Suprapubic skin (tissue), 4 donors: ENCODE measurements around the gene EML1. TPM values are rescaled to one million over a fixed set of nuclear protein-coding genes. Genes with fewer than 3 reads are reported as not detected.

ENCODE experiments used
- DNase-seq, 2 donors: peaks; one replicate each; pipeline ENCODE4 v3.0.0-alpha.2; 2019; ENCODE audit warnings: low spot score in 2 of 2
- H3K27ac ChIP-seq: fragments of 200-600 bp; sonication (generic); one replicate; pipeline ENCODE4 v1.5.1; 2019
- H3K27me3 ChIP-seq: fragments of 200-600 bp; sonication (generic); one replicate; pipeline ENCODE4 v1.5.1; 2019
- H3K36me3 ChIP-seq: fragments of 200-600 bp; sonication (generic); one replicate; pipeline ENCODE4 v1.5.1; 2019
- H3K4me1 ChIP-seq: fragments of 200-600 bp; sonication (generic); one replicate; pipeline ENCODE4 v1.5.1; 2019
- H3K4me3 ChIP-seq: fragments of 200-600 bp; sonication (generic); one replicate; pipeline ENCODE4 v1.5.1; 2019; ENCODE audit warnings: mild to moderate bottlenecking
- H3K9me3 ChIP-seq: fragments of 200-600 bp; sonication (generic); one replicate; pipeline ENCODE4 v1.5.1; 2019
- CTCF ChIP-seq, 2 donors: fragments of 200-600 bp in 1 of 2; fragments of 450-650 bp in 1 of 2; sonication (generic) in 1 of 2; IDR thresholded peaks; one replicate each; pipeline ENCODE4 v1.5.1; 2016 to 2019; ENCODE audit warnings: antibody characterized with exemption in 2 of 2, mild to moderate bottlenecking in 1 of 2, moderate library complexity in 1 of 2
- EP300 ChIP-seq: sonication (generic); formaldehyde crosslinking; IDR thresholded peaks from one replicate; pipeline ENCODE4 v1.6.1; 2017; ENCODE audit warnings: antibody characterized with exemption
- POLR2A ChIP-seq, 2 donors: fragments of 450-650 bp; IDR thresholded peaks; one replicate each; pipeline ENCODE4 v1.6.1; 2017; ENCODE audit warnings: antibody characterized with exemption in 2 of 2, mild to moderate bottlenecking in 2 of 2, moderate library complexity in 2 of 2
- POLR2AphosphoS5 ChIP-seq, 3 donors: sonication (generic); formaldehyde crosslinking; IDR thresholded peaks; one replicate each; pipeline ENCODE4 v1.6.1; 2017; ENCODE audit warnings: antibody characterized with exemption in 3 of 3
- WGBS: methylation state at CpG from one replicate; pipeline ENCODE4 v1.1.5; 2018; 5-methylcytosine and 5-hydroxymethylcytosine counted together
- total RNA-seq, 4 donors: library from RNA; depleted of rRNA; stranded (reverse); fragments of >200 nt; gene quantifications; one replicate each; pipeline ENCODE4 v1.1.0, GENCODE V29; 2016

Gene EML1
- total RNA-seq, 4 donors from 2014 or later = 9.6 to 17.6 (median 15.4) TPM

- WGBS = 94% methylated on average over 11 of the region's 13 CpGs
- no peak for TF ChIP-seq CTCF (IDR thresholded peaks at IDR 0.05)
- TF ChIP-seq EP300 = no peak
- no peak for TF ChIP-seq POLR2A (IDR thresholded peaks at IDR 0.05)
- TF ChIP-seq POLR2AphosphoS5 (IDR thresholded peaks at IDR 0.05) = no peak
- H3K4me3 ChIP-seq = no peak overlapping the region
- peak in 1 of 2 donors; percentile 26 for DNase-seq
- H3K27me3 ChIP-seq = peaks cover 6% of the 10 kb centered on the region
- no peak overlapping the region for H3K27ac ChIP-seq
- H3K4me1 ChIP-seq = peaks cover 6% of the 10 kb centered on the region
- H3K9me3 ChIP-seq = no peaks in the 10 kb centered on the region
- H3K36me3 ChIP-seq = no peaks in the 10 kb centered on the region
Observed at GRCh38 chr14:99763527-99764221, 29.5 kb upstream of the EML1 start.

- TF ChIP-seq CTCF (IDR thresholded peaks at IDR 0.05) (no peak), EP300 (no peak), POLR2AphosphoS5 (IDR thresholded peaks at IDR 0.05) (no peak), POLR2A (IDR thresholded peaks at IDR 0.05) (no peak)
- Histone ChIP-seq H3K27ac (no peak overlapping the region), H3K27me3 (peaks cover 6% of the 10 kb centered on the region), H3K9me3 (no peaks in the 10 kb centered on the region), H3K4me1 (peaks cover under 1% of the 10 kb centered on the region), H3K4me3 (no peak overlapping the region), H3K36me3 (no peaks in the 10 kb centered on the region)
- no peak for DNase-seq
- 88% methylated on average over 6 of the region's 11 CpGs for WGBS
Observed at GRCh38 chr14:99764222-99764706, 28.9 kb upstream of the EML1 start.

- H3K9me3 ChIP-seq = no peaks in the 10 kb centered on the region
- no peaks in the 10 kb centered on the region for H3K4me1 ChIP-seq
- H3K36me3 ChIP-seq = no peaks in the 10 kb centered on the region
- 81% methylated on average over 6 of the region's 6 CpGs for WGBS
- peak in 1 of 2 donors; percentile 43 for DNase-seq
- no peak overlapping the region for H3K4me3 ChIP-seq
- TF ChIP-seq CTCF (IDR thresholded peaks at IDR 0.05) = no peak
- TF ChIP-seq POLR2A (IDR thresholded peaks at IDR 0.05) = no peak
- TF ChIP-seq POLR2AphosphoS5 (IDR thresholded peaks at IDR 0.05) = no peak
- TF ChIP-seq EP300 = no peak
- no peak overlapping the region for H3K27ac ChIP-seq
- H3K27me3 ChIP-seq = peaks cover 9% of the 10 kb centered on the region
Observed at GRCh38 chr14:99768381-99768780, 24.8 kb upstream of the EML1 start.

GRCh38 chr14:99769123-99769522, 24.1 kb upstream of the EML1 start:
- Histone ChIP-seq H3K27me3 (peaks cover 15% of the 10 kb centered on the region), H3K4me3 (no peak overlapping the region), H3K36me3 (no peaks in the 10 kb centered on the region), H3K9me3 (no peaks in the 10 kb centered on the region), H3K27ac (no peak overlapping the region), H3K4me1 (peaks cover 2% of the 10 kb centered on the region)
- 93% methylated on average over 4 of the region's 6 CpGs for WGBS
- no peak for TF ChIP-seq POLR2AphosphoS5 (IDR thresholded peaks at IDR 0.05)
- no peak for TF ChIP-seq EP300
- no peak for TF ChIP-seq POLR2A (IDR thresholded peaks at IDR 0.05)
- TF ChIP-seq CTCF (IDR thresholded peaks at IDR 0.05) = no peak
- DNase-seq = peak in 1 of 2 donors; percentile 35

- peaks cover 14% of the 10 kb centered on the region for H3K27me3 ChIP-seq
- H3K36me3 ChIP-seq = no peaks in the 10 kb centered on the region
- H3K27ac ChIP-seq = no peak overlapping the region
- no peaks in the 10 kb centered on the region for H3K9me3 ChIP-seq
- TF ChIP-seq POLR2A (IDR thresholded peaks at IDR 0.05) (no peak), POLR2AphosphoS5 (IDR thresholded peaks at IDR 0.05) (no peak), EP300 (no peak), CTCF (IDR thresholded peaks at IDR 0.05) (no peak)
- peaks cover 8% of the 10 kb centered on the region for H3K4me1 ChIP-seq
- DNase-seq = no peak
- WGBS = 82% methylated on average over 3 of the region's 3 CpGs
- no peak overlapping the region for H3K4me3 ChIP-seq
Observed at GRCh38 chr14:99769799-99770198, 23.4 kb upstream of the EML1 start.
